IPS-NIHi7 (cell line): Measurements from ENCODE around the gene SLC7A10.
A peak's percentile ranks its signal among the peaks of the same experiment; 100 is the strongest.

Source experiments
- DNase-seq: peaks from one replicate; pipeline ENCODE4 v3.0.0; 2012; ENCODE audit warnings: mixed read lengths; ENCODE audit errors: extremely low spot score

SLC7A10 gene

DNA sequence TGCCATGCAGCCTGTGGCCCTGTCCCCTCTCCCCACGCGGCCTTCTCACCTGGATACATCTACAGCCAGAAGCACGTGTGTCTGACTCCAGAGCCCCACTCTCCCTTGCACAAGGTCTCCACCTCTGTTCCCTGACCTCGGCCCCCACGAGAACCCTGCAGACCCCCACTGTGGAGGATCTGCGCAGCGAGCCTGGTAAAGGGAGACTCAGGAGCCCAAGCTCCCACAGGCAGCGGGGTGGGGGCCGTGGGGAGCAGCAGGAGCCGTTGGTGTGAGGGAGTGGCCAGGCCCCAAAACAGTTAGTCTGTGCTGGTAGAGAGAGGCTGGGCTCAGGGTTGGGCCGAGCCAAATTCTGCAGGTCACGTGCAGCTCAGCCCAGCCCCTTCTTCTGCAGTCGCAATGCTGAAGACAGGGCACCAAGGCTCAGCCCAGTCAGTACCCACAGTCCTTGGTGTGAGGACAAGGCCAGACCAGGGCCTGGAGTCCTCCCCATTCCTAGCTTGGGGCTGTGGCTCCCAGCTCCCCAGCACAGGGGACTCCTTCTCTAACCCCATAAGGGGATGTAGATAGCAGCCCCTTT is 28.7 kb upstream of the SLC7A10 start:
- no peak for DNase-seq

DNA sequence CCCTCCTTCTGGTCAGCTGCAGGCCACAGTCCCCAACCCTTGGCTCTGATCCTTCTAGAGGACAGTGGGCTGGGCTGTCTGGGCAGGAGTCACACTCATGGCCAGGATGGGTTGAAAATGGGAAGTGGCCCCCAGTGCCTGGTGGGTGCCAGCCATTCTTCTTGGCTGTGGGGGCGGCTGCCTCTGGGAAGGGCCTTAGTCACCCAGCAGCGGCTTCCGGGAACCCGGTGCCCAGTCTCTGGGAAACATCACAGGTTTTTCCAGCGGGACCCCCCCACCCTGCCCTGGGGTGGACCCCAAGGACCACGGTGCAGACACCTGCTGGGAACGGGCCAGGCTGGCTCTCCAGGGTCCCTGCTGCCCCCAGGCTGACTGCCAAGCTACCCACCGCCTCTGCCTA is 27.3 kb upstream of the SLC7A10 start:
- no peak for DNase-seq

GRCh38 chr19:33252418-33252962 is 26.8 kb upstream of the SLC7A10 start:
- DNase-seq, result no peak

- DNase-seq, result no peak
Measured at GRCh38 chr19:33251526-33252090, 26.0 kb upstream of the SLC7A10 start.

DNA sequence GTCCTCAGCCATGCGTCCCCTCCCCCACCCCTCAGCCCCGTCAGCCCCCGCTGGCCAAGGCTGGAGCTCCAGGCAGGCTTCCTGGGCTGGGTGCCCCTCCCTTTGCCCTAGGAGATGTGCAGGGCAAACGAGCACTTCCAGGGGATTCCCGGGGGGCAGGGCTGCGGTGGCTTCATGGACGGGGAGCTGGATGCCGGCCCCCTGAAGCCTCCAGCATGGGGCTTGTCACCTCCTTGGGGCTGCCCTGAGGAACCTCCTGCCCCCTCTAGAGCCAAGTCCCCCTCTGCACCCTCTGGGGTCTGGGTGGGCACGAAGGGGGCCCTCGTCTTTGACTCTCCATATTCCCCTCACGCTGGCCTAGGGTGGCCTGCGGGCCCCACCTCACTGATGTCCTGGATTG is 25.4 kb upstream of the SLC7A10 start:
- DNase-seq, result no peak

GRCh38 chr19:33250500-33250899 is 24.9 kb upstream of the SLC7A10 start:
- no peak for DNase-seq

- DNase-seq, result no peak
Measured at GRCh38 chr19:33249740-33250366, 24.2 kb upstream of the SLC7A10 start.

GRCh38 chr19:33248954-33249613 is 23.4 kb upstream of the SLC7A10 start:
- peak; percentile 42 for DNase-seq

GRCh38 chr19:33248553-33248953 is 22.9 kb upstream of the SLC7A10 start:
- no peak for DNase-seq

GRCh38 chr19:33248104-33248503 is 22.5 kb upstream of the SLC7A10 start:
- DNase-seq, result no peak

GRCh38 chr19:33247441-33247819 is 21.8 kb upstream of the SLC7A10 start:
- no peak for DNase-seq

DNA sequence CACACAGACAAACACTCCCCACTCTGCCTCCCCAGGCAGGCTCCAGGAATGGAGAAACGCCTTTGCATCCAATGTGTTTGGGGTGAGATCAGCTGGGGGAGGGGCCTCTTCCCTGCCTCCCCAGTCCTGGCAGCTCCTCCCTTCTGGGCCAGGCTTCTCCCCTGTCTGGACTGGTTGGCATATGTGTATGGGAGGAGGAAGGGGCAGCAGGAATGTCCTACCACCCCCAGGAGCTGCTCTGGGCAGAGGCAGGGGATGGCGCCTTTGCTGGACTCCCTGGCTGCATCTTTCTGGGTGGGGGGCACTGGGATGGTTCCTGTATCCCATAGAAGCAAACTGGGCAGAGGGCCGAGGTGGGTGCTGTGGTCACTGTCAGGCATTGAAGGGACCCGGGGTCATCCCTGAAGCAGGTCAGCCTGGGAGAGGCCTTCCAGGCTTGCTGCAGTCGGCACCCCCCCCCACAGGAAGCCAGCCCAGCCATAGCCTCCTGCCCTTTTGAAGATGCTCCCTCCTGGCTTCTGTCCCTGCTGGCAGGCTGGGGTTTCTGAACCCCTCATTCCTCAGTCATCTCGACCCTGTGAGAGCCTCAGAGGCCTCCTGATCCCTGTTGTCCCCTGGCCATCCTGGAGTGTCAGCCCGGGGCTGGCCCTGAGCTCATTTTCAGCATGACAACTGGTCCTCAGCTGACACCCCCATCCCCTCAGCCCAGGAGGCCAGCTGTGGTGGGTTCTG is 21.2 kb upstream of the SLC7A10 start:
- DNase-seq, result no peak

GRCh38 chr19:33245948-33246708 is 20.5 kb upstream of the SLC7A10 start:
- DNase-seq, result no peak

DNA sequence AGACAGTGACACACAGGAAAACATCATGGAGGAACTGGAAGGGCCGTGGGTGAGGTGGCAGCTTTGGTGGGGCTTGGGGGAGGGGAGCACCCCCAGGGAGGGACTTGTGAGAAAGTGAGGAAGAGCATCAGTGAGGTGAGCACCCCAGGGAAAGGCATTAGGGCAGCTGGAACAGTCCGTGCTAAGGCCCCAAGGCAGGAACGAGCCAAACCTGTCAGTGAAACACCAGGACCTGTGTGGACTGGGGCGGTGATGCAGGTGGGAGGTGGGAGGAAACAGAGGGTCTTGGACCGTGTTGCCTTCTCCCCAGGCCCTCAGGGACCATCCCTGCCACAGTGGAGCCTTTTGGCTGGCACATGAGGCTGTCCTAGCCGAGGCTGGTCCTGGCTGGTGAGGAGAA is 17.3 kb upstream of the SLC7A10 start:
- DNase-seq, result no peak

GRCh38 chr19:33242131-33242530 is 16.5 kb upstream of the SLC7A10 start:
- DNase-seq, result no peak

DNA sequence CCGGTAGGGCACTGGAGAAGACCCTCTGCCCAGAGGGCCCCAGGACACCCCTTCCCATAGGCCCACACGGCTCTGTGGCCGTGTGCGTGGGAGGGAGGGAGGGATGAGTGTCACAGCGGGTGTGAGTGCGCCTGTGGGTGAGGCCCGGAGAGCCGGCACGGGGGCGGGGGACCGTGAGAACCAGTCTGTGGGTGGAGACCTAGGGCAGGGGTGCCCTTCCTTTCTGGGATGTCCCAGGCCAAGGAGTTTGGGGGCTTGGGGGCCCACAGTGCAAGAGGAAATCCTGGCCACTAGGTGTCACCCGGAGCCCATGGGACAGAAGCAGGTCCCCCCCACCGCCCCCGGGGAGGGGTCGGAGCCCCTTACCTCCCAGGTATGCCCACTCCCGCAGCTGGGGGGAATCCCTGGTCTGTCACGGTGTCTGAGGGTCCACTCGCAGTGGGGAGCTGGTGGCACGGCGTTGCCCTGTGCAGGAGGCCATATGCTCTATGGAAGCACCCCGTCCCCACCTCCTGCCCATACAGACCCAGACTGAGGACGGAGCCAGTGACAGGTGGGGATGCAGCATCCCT is 16.0 kb upstream of the SLC7A10 start:
- peak; percentile 50 for DNase-seq

GRCh38 chr19:33241091-33241529 is 15.5 kb upstream of the SLC7A10 start:
- no peak for DNase-seq

- no peak for DNase-seq
Measured at GRCh38 chr19:33240181-33240771, 14.6 kb upstream of the SLC7A10 start.

DNA sequence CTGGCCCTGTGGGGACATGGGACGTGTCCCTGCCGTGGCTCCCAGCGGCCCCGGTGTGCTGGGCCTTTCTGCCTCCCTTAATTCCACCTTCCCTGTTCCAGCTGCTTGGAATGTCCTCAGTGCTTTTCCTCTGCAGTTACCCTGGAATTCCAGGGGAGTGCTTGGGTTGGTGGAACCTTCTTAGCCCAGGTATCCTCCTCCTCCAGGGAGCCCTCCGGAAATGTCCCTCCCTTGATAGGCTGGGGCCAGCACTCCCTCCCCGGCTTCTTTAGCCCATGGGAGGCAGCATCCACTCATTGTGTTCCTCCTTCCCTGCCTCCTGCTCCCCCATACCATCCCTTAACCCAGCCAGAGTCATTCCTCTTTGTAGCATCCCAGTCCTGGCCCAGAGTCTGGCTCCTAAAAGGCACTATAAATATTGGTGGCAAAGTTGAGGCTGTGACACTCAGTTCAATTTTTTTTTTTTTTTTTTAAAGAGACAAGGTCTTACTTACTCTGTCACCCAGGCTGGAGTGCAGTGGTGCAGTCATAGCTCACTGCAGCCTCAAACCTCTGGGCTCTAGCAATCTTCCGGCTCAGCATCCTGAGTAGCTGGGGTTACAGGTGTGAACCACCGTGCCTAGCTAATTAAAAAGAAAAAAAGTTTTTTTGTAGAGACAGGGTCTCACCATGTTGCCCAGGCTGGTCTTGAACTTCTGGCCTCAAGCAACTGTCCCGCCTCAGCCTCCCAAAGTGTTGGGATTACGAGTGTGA is 13.7 kb upstream of the SLC7A10 start:
- DNase-seq, result no peak
